ENCODE data around the gene EIF4E3.

GRCh38 chr3:71725271-71725991, at the start of gene EIF4E3:
- TF ChIP-seq CTCF (IDR thresholded peaks at IDR 0.05 in 8 of 11, conservative IDR thresholded peaks at IDR 0.05 in 3 of 11) (no peak), POLR2AphosphoS5 (IDR thresholded peaks at IDR 0.05) (peak in 2 of 3 donors; percentile 58 to 65)

All from spleen (tissue), 7 donors.